GM04503 (cell line): Measurements from ENCODE around the gene PDE6C.

Experiments
- DNase-seq: peaks from one replicate; pipeline ENCODE4 v3.0.0-alpha.2; 2012; ENCODE audit warnings: low read depth

Gene PDE6C

GRCh38 chr10:93594518-93594917, 17.8 kb upstream of the PDE6C start:
- DNase-seq, result no peak

DNA sequence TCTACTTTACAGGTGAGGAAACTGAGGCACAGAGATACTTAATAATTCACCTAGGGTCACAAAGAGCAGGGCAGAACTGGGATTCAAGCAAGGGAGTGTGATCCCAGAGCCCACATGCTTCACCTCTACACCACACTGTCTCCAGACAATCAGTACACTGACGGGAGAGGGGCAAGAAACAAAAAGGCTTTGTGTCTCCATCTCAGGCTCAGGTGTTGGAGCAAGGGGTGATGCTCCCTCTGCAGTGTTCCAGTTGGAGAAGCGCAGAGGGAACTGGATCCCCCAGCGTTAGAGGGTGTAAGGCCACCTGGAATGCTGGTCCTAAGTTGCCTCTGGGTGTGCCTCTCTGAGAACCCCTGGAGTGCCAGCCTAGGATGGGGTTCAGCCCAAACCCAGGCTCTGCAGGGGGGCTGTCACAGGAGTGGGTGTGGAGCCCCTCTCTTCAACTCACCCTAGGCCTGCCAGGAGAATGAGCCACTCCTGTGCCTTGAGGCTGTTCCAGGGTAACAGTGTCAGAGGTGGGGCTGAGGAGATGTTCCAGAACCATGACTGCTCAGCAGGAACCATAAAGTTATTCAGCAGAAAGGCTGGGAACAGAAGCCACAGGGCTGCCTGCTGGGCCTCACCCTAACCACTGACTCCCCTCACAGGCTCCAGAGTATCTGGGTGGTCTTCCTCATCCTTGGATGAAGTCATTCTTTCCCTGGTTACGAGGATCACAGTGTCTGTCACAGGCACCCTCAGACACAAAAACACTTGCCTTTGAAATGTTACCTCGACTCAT, 16.8 kb upstream of the PDE6C start:
- DNase-seq, result no peak

- DNase-seq, result no peak
Measured at GRCh38 chr10:93596539-93596938, 15.8 kb upstream of the PDE6C start.

DNA sequence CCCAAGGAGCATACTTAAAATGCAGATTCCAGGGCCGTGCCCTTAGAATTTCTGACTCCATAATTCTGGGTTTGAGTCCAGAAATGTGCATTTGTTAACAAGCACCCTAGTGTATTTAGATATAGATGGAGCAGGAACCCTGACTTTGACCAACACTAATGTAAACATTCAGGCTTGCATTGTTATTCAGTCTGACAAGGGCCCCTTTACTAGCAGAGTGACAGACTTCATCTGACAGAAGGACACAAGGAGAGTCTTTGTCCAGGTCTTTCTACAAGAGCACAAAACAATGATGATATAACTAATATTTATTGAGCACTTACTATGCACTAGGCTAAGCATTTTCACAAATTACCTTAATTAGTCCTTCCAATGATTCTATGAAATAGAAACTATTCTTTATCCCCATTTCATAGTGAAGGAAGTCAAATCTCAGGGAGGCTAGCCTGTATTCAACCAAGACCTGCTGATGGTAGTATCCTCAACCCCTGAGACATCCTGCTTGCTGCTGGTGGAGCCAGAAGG, 15.2 kb upstream of the PDE6C start:
- DNase-seq, result no peak

DNA sequence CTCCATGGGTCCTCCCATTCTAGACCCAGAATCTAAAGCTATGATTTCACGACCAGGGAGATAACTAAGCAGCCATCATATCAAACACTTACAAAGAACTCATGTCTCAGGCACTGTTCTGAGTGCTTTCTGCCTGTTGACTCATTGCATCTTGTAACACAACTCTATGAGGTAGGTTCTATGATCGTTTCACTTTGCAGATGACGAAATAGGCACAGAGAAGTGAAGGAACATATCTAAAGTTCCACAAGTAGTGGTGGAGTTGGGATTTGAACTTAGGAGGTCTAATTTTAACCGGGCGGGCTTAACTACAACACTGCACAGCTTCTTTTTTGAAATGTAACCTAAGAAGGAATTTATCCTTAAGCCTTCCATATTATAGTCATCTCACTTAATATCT, 14.2 kb upstream of the PDE6C start:
- DNase-seq, result no peak

DNA sequence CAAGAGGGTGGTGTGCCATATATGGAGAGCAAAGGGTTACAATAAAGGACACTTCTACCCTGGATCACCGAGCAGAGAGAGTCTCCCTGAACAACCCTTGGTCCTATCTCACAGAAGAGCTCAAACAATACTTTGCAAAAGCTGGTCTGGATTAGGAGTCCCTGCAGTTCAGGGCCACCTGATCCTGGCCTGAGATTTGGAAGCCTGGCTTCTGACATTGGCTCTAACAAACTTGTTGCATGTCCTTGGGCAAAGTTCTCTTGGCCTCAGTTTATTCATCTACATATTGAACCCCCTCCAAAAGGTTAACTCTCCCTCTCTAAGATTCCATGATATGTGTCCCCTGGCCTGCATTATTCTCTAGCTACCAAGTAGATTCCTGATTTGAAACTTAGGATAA, 13.0 kb upstream of the PDE6C start:
- DNase-seq, result no peak

DNA sequence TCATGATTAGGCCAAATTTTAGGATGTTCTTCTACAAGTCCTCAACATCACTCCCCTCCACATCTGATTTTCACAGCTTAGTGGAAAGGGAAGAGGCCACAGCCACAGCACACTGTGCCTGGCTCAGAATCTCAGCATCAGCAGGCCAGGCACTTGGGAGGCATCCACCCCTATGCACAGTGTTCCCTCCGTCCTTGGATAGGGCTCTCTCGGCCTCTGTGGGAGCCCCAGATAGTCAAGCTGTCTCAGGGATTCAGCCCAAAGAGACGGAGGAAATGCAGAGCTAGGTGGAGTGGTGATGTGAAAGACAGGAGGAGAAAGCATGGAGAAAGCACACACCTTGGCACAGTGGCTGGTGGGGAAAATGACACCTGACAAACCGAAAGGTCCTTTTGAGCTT, 12.6 kb upstream of the PDE6C start:
- no peak for DNase-seq

DNA sequence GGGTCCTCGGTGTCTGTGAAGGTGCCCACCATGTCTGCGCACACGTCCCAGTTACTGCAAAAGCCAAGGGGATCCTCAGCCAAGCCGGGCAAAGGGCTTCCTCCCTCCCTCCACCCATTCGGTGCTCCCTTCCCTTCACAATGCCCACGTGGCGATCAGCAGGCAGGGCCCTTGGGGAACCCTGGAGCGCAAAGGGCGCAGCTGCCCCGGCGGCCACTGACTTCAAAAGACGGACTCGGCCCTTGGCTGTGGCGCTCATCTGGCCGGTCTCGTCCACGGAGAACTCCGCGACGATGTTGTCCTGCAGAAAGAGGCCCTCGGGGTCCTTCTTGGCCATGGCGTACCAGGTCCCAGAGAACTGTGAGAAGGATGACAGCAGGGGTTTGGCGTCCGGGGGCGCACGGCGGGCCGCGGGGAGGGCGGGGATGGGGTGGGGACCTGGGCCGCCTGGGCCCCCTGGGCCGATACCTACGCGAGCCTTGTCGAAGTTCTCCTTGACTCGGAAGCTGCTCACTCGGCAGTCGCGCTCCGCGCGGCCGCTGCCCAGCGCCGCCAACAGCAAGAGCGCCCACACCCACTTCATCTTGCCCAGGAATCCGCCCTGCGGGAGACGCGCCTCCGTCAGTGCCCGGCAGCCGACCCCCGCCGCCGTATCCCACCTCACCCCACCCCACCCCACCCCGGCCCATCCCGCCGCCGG, 11.7 kb upstream of the PDE6C start:
- no peak for DNase-seq

DNA sequence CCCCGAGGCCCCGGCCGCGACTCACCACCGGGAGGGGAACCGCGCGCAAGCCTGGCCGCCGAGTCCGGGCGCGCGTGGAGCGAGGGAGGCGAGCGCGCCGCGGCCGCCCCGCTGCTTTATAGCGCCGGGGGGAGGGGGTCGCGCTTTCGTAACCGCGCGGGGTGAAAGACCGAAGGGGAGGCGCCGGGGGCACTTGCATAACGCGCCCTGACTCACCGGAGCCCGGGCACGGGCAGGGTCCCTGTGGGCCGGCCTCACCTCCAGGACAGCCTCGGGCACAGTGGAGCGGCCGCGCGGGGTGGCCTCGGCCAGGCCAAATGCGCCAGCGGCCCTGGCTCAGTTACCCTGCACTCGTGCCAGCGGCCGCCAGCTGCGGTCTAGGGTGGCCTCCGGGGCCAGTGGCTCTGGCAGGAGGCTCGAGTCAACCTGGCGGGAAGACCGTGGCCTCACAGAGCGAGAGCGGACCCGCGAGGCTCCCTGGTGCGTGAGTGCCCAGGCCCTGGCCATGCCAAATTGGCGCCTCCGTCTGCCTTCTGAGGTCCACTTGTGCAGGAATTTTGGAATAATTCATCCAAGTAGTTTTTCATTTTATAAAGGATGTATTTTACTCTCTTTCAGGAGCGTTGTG, 11.1 kb upstream of the PDE6C start, which contains the start of gene RBP4:
RBP4 (minus strand) TSS at position 90 of the 628 bp plus-strand sequence. CDS start 207 bp downstream, outside the sequence.
- no peak for DNase-seq

DNA sequence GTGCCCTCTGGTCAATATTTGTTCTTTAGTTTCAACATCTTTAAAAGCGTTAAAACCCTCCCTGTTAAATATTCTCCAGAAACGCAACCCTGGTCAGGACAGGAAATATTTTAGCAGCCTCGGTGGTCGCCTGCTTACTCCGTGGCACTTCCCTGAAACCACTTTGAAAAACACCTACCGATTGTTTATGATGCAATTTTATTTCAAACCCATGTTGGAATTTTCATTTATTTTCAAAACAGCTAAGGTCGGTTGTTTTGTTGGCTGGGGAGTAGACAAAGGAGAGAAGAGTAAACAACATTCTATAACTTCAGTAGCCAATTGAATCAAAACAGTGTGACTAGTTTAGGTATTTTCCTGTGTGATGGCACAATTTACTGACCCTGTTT, 10.6 kb upstream of the PDE6C start:
- no peak for DNase-seq

GRCh38 chr10:93603023-93603422, 9.3 kb upstream of the PDE6C start:
- no peak for DNase-seq

DNA sequence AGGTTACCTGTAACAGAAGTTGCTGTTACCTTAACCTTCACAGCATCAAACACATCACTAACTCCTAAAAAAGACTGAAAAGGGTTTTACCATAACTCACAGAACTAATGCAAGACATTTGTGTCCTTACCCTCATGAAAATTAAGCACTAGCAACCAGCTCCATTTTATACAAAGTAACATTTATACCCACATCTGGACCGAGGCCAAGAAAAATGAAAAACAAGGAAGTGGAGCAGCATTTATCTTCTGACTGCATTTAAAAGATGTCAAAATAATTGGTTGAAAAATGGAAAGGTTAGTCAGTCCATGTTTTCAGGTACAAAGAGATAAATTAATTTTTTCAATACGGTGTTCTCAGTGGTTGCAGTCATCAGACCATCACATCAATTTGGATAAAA, 8.2 kb upstream of the PDE6C start:
- DNase-seq, result no peak

- DNase-seq, result no peak
Measured at GRCh38 chr10:93608421-93608820, 3.9 kb upstream of the PDE6C start.

DNA sequence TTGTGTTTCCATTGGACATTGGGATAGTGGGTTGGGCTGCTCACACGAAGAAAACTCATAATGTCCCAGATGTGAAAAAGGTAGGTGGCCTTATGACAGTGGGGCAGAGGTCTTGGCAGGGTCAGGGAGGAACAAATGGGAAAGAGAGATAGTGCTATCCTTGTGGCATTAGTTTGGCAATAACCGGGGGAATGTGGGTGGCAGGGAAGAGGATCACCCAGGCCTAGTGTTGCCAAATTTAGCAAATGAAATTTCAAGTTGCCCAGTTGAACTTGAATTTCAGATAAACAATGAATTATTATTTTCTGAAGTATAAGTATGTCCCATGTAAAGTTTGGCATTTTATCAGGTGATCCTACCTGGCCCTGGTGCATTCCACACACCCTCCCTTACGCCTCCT, 789 bp downstream of the PDE6C start:
- no peak for DNase-seq

DNA sequence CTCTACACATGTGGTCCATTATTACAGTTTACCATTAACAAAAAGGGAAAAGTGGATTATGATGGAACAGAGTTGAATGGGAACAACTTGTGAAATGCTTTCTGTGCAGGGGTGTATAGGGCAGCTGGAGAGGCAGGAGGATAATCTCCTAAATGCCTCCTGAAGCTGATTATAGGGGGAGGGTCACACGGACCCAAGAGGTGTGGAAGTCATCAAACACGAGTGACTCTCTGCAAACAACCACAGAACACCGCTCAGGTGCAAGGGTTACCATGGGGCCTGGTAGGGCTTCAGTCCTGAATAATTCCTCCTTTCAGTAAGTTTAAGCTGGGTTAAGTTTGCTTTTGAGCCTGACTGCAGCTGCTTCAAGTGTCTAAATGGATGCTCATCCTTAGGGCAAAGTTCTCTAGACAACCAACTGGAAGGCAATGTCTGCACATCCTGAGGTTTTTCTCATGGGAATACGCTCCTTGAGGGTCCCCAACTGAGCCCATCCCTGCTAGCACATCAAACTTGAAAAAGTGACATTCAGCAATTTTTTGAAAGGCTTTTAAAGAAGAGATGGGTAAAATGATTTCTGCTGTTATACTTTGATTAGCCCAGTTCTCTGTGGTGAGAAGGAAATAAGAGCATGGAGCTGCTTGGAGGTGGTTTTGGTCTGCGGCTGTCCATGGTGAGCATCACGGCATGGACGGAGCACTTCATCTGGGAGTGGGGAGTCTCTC, 1.9 kb downstream of the PDE6C start:
- no peak for DNase-seq

DNA sequence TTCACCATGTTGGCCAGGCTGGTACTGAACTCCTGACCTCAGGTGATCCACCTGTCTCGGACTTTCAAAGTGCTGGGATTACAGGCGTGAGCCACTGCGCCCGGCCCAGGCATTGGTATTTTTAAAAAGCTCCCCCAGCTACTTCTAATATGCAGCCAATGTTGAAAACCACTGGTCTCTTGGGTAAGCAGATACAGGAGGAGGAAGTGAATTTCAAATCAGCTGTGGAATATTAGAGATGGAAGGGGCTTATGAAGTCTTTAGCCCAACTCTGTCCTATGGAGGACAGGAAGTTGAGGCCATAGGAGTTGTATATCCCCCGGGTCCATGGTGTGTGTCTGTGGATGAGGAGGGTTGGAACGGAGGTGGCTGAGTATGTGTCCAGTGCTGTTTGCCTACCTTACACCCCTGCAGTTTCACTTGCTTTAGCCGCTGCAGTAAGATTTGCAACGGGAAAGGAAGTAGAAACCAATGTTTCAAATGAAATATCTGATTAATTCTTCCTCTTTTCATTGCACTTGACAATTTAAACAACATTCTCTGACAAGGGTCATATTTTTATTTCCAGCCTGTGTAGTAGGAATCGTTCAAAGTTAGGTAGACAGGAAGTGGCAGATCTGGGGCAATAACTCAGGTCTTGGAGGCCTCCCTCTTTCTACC, 3.4 kb downstream of the PDE6C start:
- DNase-seq, result no peak

DNA sequence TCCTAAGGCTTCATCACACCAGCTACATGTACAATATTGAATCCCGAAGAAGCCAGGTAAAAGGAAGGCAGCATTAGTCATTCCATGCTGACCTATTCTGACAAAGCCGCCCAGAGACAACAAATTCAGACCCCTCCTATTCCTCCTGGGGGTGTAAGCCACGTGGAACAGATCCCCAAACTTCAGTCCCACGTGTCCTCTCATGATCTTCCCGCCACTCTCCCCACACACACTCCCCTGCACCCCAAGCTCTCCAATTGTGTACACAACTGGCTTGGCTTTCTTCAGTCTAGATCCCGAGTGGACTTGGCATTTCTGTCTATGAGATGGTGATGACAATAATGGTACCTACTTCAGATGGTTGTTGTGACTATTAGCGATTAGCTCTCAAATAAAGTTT, 8.6 kb downstream of the PDE6C start:
- no peak for DNase-seq

- DNase-seq, result no peak
Measured at GRCh38 chr10:93622942-93623341, 10.6 kb downstream of the PDE6C start.

DNA sequence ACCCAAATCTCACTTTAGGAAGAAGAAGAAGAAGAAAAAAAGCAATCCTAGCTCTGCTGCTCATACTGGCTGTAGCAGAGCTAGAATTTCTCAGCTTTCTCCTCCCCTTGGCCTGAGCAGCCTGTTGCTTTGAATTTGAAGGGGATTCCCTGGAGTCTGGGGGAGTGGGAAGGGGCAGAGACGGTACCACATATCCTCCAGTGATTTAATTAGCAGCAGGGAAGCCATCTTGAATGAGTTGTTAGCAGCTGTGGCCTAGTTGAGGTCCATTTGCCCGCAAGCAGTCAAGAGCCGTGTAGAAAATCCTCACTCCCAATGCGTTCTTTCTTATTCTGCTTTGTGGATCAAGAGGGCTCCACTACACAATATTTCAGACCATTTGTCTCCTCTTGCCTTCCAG, 16.5 kb downstream of the PDE6C start:
- no peak for DNase-seq

GRCh38 chr10:93629647-93630305, 17.4 kb downstream of the PDE6C start:
- no peak for DNase-seq
